Heart left ventricle (tissue), 13 donors: ENCODE data around the gene LRP1B.

Experiments
- POLR2A ChIP-seq, 2 donors: fragments of 450-650 bp; IDR thresholded peaks; one replicate each; pipeline ENCODE4 v1.6.1; 2017; ENCODE audit warnings: antibody characterized with exemption in 2 of 2, mild to moderate bottlenecking in 2 of 2, moderate library complexity in 2 of 2
- TF ChIP-seq, protein P1 (sequence below), 12 donors: fragments of 200-600 bp; sonication (generic) in 4 of 12; IDR thresholded peaks; one replicate each; pipeline versions ENCODE4 v1.5.0 to v1.8.0; 2018 to 2022; ENCODE audit warnings: antibody characterized with exemption in 12 of 12, mild to moderate bottlenecking in 5 of 12
- donor health status: ischemic (EF 13 %, LVEDD 7.1; RV severe dilation, severe dysfunction).
- donor health status: DM: no; HTN: yes; CAD: no.
- donor health status: DM: no; HTN: no; CAD: no.
- donor health status: ischemic (EF 25% LVEDD 6.9; RV normal size, moderate dysfunction).
- donor health status: ischemic (EF 25% LVEDD 5.7; RV mildly dilated, moderate dysfunction).
- donor health status: ischemic (EF 35%, LVEDD 5.7; RV mildly dilated, moderate dysfunction).
- donor health status: nonischemic (EF 11% LVEDD 7.7; RV severe dilation, severe dysfunction).
- donor health status: DM: yes; HTN: yes; CAD: no.
- donor health status: PGD.
- donor health status: ischemic (EF 29% LVEDD 5.4; RV normal size, mild dysfunction).
- donor health status: nonischemic (EF 23%, LVEDD 6.1; RV moderate dilation, normal function).

DNA sequence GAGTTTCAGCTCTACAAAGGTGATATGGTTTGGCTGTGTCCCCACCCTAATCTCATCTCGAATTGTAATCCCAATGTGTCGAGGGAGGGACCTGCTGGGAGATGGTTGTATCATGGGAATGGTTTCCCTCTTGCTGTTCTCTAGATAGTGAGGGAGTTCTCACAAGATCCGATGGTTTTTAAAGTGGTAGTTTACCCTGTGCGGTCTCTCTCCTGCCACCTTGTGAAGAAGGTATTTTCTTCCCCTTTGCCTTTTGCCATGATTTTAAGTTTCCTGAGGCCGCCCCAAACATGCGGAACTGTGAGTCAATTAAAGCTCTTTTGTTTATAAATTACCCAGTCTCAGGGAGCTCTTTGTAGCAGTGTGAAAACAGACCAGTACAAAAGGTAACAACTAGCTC lies 306.0 kb downstream of the LRP1B start:
- TF ChIP-seq, protein P1, sequence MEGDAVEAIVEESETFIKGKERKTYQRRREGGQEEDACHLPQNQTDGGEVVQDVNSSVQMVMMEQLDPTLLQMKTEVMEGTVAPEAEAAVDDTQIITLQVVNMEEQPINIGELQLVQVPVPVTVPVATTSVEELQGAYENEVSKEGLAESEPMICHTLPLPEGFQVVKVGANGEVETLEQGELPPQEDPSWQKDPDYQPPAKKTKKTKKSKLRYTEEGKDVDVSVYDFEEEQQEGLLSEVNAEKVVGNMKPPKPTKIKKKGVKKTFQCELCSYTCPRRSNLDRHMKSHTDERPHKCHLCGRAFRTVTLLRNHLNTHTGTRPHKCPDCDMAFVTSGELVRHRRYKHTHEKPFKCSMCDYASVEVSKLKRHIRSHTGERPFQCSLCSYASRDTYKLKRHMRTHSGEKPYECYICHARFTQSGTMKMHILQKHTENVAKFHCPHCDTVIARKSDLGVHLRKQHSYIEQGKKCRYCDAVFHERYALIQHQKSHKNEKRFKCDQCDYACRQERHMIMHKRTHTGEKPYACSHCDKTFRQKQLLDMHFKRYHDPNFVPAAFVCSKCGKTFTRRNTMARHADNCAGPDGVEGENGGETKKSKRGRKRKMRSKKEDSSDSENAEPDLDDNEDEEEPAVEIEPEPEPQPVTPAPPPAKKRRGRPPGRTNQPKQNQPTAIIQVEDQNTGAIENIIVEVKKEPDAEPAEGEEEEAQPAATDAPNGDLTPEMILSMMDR (IDR thresholded peaks at IDR 0.05), result no peak
- no peak for TF ChIP-seq POLR2A (IDR thresholded peaks at IDR 0.05)
